HuH-7.5 (cell line): ENCODE results near the gene USP35.
"Not testable (repeated sequence)": the region's sequence is repeated elsewhere in the genome, so short reads cannot be mapped to it uniquely, and the experiment has no call there.

Experiments used
- DNase-seq: peaks from one replicate; pipeline ENCODE4 v3.0.0; 2011; ENCODE audit warnings: low spot score

The USP35 gene

DNA sequence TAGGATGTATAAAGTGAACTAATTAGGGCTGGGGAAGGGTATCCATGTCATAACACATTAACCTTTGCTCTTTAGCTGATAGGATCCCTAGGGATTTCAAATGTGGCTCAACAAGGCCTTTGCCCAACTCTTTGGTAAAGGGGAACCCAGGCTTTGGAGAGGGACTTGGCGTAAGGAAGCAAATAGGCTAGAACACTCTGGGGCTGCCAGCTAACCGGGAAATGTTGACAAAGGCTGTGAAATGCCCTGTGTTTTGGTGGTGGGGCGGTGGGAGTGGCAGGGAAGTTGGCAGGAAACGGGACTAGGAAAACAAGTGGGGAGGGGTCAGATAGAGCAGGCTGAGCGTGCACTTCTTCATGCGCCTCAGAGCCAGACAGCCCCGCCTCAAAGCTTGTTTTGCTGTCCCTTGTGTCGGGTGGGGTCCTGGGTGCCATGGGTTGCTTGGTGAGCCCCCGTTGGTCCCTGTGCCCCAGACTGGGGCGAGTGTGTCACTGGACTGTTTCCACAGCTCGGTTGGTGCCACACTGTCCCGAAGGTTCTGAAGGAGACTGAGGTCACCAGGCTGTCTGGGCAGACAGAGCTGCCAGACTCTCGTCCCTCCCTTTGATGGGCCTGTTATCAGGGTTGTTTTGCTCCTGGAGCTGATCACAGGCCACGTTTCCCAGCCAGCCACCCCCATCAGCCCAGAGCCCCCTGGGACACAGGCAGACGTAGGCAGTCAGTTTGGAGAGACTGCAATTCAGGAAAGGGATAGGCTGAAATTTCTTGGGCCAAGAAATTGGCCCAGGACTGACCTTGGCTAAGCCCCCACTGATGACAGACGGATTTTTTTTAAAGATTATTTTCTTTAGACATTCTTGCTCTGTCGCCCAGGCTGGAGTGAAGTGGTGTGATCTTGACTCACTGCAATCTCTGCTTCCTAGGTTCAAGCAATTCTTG lies 19.9 kb upstream of the USP35 start:
- DNase-seq, result no peak

DNA sequence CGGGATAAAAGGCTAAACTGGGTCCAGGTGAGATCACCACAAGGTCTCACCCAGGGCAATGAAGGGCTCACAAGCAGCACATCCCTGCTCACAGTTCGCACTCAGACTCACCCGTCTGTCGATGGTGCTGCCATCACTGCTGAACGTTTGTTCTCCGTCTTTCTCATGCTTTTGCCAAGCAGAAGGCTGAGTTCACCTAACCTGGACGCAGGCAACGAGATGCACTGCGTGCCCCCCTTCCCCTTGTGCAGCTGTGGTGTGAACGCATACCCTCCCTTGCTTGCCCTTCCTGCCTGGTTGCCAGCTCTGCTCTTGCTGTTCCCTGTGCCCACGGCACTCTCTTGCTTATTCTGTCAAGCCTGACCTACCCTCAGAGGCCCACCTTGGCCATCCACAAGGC lies 18.3 kb upstream of the USP35 start:
- DNase-seq, result no peak

DNA sequence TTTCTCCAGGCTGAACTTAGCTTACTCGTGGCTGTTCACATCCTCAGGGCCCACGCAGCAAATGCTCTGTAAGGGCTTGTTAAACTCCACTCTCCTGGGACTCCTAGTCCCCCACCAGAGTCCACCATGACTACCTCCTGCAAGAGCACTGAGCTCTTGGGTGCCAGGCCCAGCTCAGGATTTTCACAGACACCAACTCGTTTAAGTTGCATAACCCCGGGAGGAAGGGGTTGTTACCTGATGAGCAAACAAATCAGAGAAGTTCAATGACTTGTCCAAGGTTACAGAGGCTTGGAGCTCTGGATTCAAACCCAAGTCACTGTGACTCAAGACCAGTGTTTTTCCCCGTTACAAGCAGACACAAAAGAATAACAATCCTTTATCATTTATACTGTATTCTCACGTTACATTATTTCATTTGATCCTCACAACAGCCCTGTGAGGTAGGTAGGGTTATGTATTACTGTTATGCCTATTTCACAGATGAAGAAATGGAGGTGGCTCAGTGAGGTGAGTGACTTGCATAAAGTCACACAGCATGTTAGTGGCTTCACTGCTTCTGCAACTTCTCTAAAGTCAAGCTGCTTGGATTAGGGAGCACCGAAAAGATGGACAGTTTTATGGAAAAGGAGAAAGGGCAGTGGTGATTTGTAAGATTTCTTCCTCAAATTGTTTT lies 17.7 kb upstream of the USP35 start:
- DNase-seq, result no peak

DNA sequence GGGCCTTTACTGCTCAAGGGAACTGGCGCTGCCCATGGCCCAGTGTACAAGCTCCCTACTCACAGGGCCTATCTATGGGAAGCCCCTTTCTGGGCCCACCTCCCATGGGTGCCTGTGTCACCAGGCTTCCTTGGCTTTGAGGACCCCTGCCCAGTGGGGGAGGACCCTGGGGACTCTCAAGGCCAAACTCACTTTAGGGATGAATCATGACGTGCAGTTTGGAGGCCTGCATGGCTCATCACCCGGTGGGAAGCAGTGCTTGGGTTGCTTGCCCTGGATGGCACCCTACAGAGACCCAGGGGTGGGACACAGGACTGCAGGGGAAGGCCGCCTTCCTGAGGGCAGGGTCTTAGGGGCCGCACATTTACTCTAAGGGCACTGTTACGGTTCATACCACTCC lies 16.8 kb upstream of the USP35 start:
- no peak for DNase-seq

DNA sequence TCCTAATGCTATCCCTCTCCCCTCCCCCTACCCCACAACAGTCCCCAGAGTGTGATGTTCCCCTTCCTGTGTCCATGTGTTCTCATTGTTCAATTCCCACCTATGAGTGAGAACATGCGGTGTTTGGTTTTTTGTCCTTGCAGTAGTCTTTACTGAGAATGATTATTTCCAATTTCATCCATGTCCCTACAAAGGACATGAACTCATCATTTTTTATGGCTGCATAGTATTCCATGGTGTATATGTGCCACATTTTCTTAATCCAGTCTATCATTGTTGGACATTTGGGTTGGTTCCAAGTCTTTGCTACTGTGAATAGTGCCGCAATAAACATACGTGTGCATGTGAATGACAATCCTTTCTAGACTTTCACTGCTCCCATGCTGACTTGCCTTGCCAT lies 12.9 kb upstream of the USP35 start:
- DNase-seq, result not testable (repeated sequence)

DNA sequence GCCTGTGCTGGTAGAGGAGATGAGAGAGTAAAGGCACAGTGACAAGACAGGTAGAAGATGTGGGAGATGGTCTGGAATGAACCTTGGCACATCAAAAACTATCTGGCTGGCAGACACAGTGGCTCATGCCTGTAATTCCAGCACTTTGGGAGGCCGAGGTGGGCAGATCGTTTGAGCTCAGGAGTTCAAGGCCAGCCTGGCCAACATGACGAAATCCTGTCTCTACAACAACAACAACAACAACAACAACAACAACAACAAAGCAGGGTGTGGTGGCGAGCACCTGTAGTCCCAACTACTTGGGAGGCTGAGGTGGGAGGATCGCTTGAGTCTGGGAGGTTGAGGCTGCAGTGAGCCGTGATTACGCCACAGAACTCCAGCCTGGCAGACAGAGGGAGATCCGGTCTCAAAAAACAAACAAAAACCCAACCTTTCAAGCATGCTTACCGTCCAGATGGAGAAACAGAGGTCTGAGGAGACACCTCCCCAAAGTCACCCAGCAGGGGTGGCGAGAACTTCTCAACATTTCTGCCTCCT lies 12.0 kb upstream of the USP35 start:
- no peak for DNase-seq

DNA sequence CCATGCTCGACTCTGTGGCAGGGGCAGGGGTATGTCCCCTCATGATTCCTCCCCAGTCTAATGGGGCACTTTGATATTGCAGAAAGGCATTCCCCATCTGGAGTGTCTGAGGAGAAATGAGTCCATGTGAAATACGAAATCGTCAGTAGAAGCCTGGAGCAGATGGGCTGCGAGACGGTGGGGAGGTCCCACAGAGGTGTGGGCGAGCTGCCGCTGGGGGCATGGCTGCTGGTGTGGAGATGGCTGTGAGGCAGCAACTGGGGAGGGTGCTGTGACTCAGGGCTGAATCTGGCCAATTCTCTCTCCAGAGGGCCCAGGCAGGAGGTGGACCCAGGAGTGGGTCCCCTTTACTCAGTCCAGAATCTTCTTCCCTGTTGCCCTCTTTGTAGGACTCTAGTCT lies 11.5 kb upstream of the USP35 start:
- DNase-seq, result no peak

DNA sequence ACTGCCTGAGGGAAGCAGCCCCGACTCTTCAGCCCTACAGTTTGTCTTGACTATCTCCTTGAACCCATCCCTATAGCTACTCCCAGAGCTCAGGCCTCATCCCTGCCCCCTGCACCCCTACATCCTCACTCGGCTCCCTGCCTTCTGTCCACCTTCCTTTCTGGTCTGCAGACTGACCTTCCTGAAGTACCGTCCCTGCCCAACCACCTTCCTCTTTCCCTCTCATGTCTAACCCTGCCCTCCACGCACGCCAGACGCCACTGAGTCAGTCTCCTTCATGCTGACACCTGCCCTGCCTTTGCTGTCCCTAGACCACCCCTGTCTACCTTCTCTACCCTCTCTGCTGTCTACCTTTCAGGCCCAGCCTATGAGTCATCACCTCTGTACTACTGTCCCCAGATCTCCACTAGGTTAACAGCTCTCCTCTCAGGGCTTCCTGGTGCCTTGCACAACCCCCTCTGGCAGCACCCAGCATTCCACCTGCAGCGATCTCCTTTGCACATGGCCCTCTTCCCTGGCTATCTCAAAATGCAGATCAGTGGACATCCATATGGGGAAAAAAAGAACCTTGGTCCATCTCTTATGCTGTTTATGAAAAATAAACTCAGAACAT lies 9.2 kb upstream of the USP35 start:
- peak; percentile 58 for DNase-seq

DNA sequence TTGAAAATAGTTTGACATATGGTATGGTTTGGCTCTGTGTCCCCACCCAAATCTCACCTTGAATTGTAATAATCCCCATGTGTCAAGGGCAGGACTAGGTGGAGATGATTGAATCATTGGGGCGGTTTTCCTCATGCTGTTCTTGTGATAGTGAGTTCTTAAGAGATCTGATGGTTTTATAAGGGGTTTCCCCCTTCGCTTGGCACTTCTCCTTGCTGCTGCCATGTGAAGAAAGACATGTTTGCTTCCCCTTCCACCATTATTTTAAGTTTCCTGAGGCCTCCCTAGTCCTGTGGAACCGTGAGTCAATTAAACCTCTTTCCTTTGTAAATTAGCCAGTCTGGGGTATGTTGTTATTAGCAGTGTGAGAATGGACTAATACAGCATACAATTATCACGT lies 8.0 kb upstream of the USP35 start:
- no peak for DNase-seq

DNA sequence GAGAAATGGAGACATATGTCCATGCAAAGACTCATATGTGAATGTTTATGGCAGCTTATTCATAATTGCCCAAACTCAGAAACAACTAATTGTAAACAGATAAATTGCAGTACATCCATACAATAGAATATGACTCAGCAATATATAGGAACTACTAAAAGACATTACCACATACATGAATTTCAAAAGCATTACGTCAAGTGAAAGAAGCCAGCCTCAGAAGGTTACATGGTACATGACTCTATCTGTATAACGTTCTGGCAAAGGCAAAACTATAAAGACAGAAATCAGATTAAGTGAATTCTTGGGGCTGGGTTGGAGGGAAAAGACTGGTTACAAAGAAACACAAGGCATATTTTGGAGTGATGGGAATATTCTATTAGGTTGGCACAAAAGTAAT lies 7.5 kb upstream of the USP35 start:
- no peak for DNase-seq

DNA sequence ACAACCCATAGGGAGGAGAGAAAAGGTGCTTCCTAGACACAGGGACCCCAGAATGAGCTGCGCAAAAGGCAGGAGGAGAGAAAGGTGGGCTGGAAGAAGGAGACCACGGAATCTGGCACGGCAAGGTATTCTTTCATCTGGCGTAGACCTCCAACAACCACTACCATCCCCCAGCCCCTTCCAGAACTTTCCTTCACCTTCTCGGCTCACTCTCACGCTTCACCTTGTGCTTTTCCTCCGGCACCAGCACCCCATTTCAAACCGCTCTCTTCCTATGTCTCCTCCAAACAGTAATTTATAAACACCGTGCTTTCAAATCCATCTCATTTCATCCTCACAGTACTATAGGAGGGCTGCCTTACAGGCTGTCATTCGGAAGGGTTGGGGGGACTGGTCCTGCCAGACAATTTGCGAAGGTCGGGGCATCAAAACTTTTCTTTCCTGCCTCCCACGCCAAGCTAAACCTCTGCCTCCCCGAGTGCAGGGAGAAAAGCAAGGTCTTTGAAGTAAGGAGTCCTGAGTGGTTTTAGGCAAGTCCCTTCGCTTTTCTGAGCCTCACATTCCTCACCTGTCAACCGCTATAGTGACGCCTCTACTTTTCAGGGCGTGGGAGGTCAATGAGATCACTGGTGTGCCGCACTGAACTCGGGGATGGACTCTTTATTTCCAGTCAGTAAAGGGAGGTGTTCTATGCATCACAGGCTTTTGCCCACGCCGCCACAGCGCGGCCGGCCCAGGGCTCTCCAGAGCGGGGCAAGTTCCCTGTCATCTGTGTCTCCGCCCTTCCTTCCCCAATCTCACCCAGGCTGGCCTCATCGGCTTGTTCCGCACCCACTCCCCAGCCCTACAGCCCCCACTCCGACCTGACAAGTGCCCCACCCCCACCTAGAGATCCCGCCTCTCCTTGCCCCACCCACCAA lies 1.1 kb upstream of the USP35 start:
- DNase-seq, result peak; percentile 41

DNA sequence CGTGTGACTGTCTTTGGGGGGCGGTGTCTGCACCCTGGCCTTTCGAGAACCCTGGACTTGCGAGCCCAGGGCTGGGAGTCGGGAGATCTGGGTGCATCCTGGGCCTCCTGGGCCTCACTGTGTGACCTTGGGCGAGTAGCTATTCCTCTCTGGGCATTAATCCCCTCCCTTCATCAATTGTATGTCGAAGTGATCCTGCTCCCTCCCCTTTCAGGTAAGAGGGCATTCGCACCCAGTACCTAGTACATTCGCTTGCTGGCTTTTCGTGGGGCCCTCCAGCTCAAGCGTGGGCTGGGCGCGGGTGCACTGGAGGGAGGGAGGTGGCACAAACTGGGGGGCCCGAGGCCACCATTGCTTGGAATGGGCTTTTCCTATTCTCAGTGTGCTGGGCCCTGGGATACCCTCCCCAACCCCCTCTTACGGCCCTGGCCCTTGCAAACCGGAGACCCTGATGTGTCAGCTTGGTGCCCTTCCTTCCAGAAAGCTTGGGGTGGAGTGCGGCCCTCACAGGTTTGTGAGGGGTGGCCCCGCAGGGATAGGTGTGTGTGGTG lies 530 bp downstream of the USP35 start:
- no peak for DNase-seq

DNA sequence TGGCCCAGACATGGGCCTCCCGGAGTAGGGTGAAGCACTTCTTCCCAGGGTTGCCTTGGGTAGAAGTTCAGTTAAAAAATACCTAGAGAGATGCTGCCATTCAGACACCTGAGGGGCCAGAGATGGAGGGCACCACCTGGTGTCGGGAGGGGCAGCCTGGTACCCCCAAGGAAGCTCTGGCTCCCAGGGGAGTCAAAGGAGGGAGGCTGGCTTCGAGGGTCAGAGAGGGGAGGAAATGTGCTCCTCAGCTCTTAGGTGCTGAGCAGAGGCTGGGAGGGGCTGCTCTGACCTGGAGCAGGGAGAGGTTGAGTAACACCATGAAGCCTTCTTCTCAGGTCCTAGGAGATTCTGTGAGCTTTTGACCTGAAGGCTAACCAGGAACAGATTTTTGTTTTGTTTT lies 1.1 kb downstream of the USP35 start:
- DNase-seq, result no peak

DNA sequence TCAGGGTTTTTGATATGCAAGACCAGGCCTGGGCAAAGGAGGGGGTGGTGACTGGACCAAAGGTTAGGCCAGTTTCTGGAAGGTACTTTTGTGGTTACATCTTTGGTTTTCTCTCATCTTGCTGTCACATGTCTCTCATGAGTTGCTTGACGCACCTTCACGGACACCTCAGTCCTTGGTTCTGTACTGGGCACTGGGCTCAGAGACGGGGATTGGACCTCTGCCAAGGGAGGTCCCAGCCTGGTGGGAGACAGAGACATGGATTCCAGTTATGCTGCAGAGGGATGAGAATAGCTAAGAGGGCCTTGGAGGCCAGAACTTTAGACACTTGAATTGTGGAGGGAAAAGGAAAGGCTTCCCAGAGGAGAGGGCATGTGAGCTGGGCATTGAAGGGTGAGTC lies 1.7 kb downstream of the USP35 start:
- DNase-seq, result no peak

DNA sequence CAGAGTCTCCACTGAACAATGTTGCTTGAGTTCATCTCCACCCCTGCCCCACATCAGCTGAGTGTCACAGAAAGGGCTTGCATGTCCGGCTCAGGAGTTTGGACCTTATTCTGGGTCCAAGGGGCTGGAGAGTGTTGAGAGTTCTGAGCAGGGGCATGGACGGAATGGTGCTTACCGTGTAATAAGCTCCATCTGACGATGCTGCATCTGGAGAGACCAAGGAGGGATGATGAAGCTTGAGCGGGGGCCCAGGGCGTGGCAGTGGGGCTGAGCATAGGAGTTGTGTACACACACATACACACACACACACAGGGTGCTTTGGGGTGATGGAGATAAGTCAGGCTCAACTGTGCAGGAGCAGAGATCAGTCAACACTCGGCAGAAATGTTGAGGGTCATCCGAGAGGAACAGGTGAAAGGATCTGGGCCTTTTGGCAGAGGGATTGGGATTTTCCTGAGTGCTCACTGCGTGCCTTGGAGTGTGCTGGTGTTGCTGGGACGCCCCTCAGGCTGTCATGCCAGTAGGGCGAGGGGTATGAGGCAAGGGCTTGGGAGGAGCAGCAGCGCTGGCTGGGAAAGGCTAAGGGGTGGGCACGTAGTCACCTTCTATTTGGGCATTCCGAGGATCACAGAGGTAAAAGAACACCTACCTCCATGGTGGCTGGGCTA lies 2.3 kb downstream of the USP35 start:
- DNase-seq, result no peak

DNA sequence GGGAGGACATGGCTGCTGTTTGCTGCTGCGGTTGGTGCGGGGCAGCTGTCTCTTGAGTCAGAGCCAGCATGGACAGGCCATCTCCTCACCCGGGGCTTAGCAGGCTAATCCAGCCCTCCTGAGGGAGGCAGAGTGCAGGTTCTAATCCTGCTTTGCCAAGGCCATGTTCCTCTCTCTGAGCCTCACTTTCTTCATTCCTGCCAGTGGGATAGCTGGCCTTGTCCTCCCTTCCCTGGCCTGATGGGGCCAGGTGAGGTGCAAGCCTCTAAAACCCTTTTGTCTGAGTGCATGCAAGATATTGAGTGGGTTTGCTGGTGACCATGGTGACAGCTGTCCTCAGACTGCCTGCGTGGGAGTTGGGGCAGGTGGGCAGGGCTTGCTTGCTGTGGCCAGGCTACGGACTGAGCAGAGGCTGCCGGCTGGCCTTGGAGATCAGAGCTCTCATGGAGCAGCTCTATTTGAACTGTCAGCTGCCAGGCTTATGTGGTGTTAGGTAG lies 3.6 kb downstream of the USP35 start:
- DNase-seq, result no peak

DNA sequence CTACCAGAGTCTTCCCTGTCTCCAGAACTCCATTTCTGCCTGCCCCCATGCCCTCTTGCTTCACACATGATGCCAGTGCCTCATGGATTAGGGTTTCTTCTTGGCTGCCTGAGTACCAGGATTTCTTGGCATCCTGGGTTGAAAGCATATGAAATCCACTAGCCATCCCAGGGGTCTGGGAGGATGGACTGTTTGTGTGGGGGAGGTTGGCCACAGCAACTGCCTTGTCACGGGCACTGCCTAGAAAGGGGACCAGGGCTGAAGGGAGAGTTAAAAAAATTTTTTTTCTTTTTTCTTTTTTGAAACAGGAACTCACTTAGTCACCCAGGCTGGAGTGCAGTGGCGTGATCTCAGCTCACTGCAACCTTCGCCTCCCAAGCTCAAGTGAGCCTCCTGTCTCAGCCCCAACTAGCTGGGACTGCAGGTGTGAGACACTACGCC lies 4.2 kb downstream of the USP35 start:
- no peak for DNase-seq

DNA sequence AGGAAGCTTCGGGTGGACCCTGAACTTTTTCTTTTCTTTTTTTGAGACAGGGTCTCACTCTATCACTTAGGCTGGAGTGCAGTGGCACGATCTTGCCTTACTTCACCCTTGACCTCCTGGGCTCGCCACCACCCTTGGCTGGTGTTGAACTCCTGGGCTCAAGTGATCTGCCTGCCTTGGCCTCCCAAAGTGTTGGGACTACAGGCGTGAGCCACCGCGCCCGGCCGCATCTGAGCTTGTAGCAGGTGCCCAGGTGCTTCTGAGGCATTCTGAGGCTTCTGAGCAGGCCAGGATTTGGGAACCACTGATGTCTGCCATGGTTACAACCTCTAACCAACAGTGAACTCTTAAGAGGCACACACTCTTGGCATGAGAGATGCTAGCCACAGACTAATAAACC lies 5.1 kb downstream of the USP35 start:
- no peak for DNase-seq

DNA sequence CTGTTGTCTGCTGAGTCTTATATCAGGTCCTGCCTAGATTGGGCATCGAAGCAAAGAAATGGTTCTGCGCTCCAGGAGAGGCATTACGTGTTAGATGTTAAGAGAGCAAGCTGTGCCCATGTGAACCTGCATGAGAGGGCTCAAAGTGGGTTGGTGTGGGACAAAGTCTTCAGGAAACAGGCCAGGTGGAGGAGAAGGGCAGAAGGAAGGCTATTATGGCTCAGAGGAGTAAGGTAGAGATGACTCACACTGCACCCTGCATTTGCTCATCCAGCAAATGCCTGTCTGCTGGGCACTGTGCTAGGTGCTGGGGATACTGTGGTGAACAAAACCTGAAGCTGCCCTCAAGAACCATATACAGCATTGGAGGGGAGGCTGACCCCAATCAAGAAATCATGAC lies 5.8 kb downstream of the USP35 start:
- no peak for DNase-seq

DNA sequence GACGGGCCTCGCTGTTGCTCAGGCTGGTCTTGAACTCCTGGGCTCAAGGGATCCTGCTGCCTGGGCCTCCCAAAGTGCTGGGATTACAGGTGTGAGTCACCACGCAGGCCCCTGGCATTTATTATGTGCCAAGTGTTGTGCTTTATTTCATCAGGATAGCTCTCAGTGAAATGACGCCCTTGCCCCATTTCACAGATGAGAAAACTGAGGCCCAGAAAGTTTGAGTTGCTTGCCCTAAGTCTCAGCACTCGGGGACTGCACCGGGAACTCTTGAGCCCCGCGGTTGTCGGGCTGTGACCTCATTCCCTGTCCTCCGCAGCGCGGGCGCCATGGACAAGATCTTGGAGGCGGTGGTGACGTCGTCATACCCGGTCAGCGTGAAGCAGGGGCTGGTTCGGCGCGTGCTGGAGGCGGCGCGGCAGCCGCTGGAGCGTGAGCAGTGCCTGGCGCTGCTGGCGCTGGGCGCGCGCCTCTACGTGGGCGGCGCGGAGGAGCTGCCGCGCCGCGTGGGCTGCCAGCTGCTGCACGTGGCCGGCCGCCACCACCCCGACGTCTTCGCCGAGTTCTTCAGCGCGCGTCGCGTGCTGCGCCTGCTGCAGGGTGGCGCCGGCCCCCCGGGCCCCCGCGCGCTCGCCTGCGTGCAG lies 7.3 kb downstream of the USP35 start:
- DNase-seq, result no peak
